H1 (cell line): ENCODE measurements around the gene JAKMIP3. TPM values are rescaled to one million over a fixed set of nuclear protein-coding genes. Genes with fewer than 3 reads are reported as not detected.

Source experiments
- CTCF ChIA-PET: fragments of 300-600 bp; sonication (Branson Sonifier 250); formaldehyde crosslinking; loops from one replicate; lab custom pipeline; 2021; ENCODE audit not compliant: partially characterized antibody; lab: Charles Lee
- POLR2A ChIA-PET: fragments of 300-600 bp; sonication (Branson Sonifier 250); formaldehyde crosslinking; loops from one replicate; lab custom pipeline; 2021; ENCODE audit warnings: inconsistent platforms; ENCODE audit not compliant: partially characterized antibody; lab: Charles Lee
- DNase-seq, 2 experiments: peaks; one replicate each; pipeline versions ENCODE4 v3.0.0 to v3.0.0-alpha.2; 2010 to 2022; ENCODE audit warnings: low spot score in 2 of 2, low read depth in 1 of 2, mixed read lengths in 1 of 2
- FAIRE-seq: peaks from 2 replicates; lab custom pipeline; 2011; peaks lifted over from hg19 to GRCh38; lab: Jason Lieb, UNC
- H2AFZ ChIP-seq: 2 replicates; pipeline ENCODE4 v1.8.1; 2012; ENCODE audit warnings: low read length, inconsistent platforms
- H2AK5ac ChIP-seq: 2 replicates; pipeline ENCODE4 v1.6.1; 2013; ENCODE audit warnings: low read depth, low read length
- H2BK120ac ChIP-seq: replicated peaks from 2 replicates; pipeline ENCODE3; 2013; ENCODE audit warnings: low read depth, low read length, inconsistent platforms
- H2BK12ac ChIP-seq: 2 replicates; pipeline ENCODE4 v1.6.1; 2013; ENCODE audit warnings: low read depth, low read length
- H2BK15ac ChIP-seq: 2 replicates; pipeline ENCODE4 v1.6.1; 2013; ENCODE audit warnings: low read length
- H2BK20ac ChIP-seq: 2 replicates; pipeline ENCODE4 v1.6.1; 2013; ENCODE audit warnings: low read length
- H2BK5ac ChIP-seq: 2 replicates; pipeline ENCODE4 v1.6.1; 2013; ENCODE audit warnings: low read depth, low read length
- H3K14ac ChIP-seq: 2 replicates; pipeline ENCODE4 v1.6.1; 2013; ENCODE audit warnings: inconsistent platforms; ENCODE audit not compliant: insufficient read length
- H3K18ac ChIP-seq: 2 replicates; pipeline ENCODE4 v1.6.1; 2013; ENCODE audit warnings: low read length; ENCODE audit errors: extremely low read depth
- H3K23ac ChIP-seq: 2 replicates; pipeline ENCODE4 v1.6.1; 2013; ENCODE audit warnings: inconsistent platforms; ENCODE audit not compliant: insufficient read length
- H3K23me2 ChIP-seq: 2 replicates; pipeline ENCODE4 v1.6.1; 2013; ENCODE audit warnings: low read depth, low read length
- H3K27ac ChIP-seq: 2 replicates; pipeline ENCODE4 v1.6.1; 2011; ENCODE audit warnings: low read depth, low read length, inconsistent platforms
- H3K27me3 ChIP-seq, 4 experiments: replicated peaks in 1 of 4; 1 replicate in 1 of 4; 2 replicates in 3 of 4; pipeline versions ENCODE4 v1.6.1 to v1.8.1; 2011 to 2013; ENCODE audit warnings: low read length in 3 of 4, mild to moderate bottlenecking in 3 of 4, inconsistent platforms in 2 of 4, mixed read lengths in 2 of 4, moderate library complexity in 1 of 4; ENCODE audit not compliant: control insufficient read depth in 3 of 4, insufficient read depth in 3 of 4; ENCODE audit errors: extremely low read depth in 1 of 4
- H3K36me3 ChIP-seq, 4 experiments: 2 replicates each; pipeline versions ENCODE4 v1.6.1 to v1.8.1; 2011 to 2013; ENCODE audit warnings: mild to moderate bottlenecking in 4 of 4, low read length in 3 of 4, moderate library complexity in 2 of 4, control low read depth in 1 of 4, inconsistent platforms in 1 of 4; ENCODE audit not compliant: insufficient read depth in 4 of 4, control insufficient read depth in 2 of 4
- H3K4ac ChIP-seq: replicated peaks from 2 replicates; pipeline ENCODE3; 2013; ENCODE audit warnings: low read length, low read depth, mixed read lengths, inconsistent platforms; ENCODE audit not compliant: insufficient read length
- H3K4me1 ChIP-seq, 4 experiments: replicated peaks in 1 of 4; 1 replicate in 1 of 4; 2 replicates in 3 of 4; pipeline versions ENCODE4 v1.6.1 to v1.8.1; 2011 to 2013; ENCODE audit warnings: low read length in 3 of 4, inconsistent platforms in 2 of 4, mixed read lengths in 1 of 4; ENCODE audit not compliant: insufficient read depth in 4 of 4, control insufficient read depth in 3 of 4
- H3K4me2 ChIP-seq, 2 experiments: 2 replicates each; pipeline versions ENCODE4 v1.6.1 to v1.8.1; 2011 to 2013; ENCODE audit warnings: low read depth in 2 of 2, low read length in 2 of 2, control low read depth in 1 of 2, inconsistent platforms in 1 of 2, mild to moderate bottlenecking in 1 of 2; ENCODE audit not compliant: insufficient read depth in 1 of 2
- H3K4me3 ChIP-seq, 4 experiments: fragments of 200-600, 300-600 bp in 1 of 4; sonication (generic), shearing (Covaris generic), sonication (Bioruptor Twin) in 1 of 4; 2 replicates each; pipeline versions ENCODE4 v1.5.1 to v1.8.1; 2011 to 2016; ENCODE audit warnings: low read length in 4 of 4, low read depth in 3 of 4, control low read depth in 2 of 4, inconsistent platforms in 2 of 4, mild to moderate bottlenecking in 2 of 4, mixed read lengths in 1 of 4, moderate library complexity in 1 of 4; ENCODE audit not compliant: insufficient read depth in 2 of 4; ENCODE audit errors: extremely low read depth in 1 of 4
- H3K56ac ChIP-seq: replicated peaks from 2 replicates; pipeline ENCODE3; 2013; ENCODE audit warnings: low read depth, mild to moderate bottlenecking, mixed read lengths, low read length, inconsistent platforms; ENCODE audit not compliant: insufficient read length
- H3K79me1 ChIP-seq: 2 replicates; pipeline ENCODE4 v1.6.1; 2013; ENCODE audit warnings: low read depth, low read length, control low read depth
- H3K79me2 ChIP-seq, 2 experiments: 2 replicates each; pipeline versions ENCODE4 v1.6.1 to v1.8.1; 2012 to 2013; ENCODE audit warnings: low read length in 2 of 2, mild to moderate bottlenecking in 2 of 2, inconsistent platforms in 1 of 2; ENCODE audit not compliant: insufficient read depth in 2 of 2, control insufficient read depth in 1 of 2
- H3K9ac ChIP-seq, 4 experiments: replicated peaks in 1 of 4; 1 replicate in 1 of 4; 2 replicates in 3 of 4; pipeline versions ENCODE4 v1.6.1 to v1.8.1; 2011 to 2013; ENCODE audit warnings: low read depth in 3 of 4, low read length in 3 of 4, control low read depth in 2 of 4, mild to moderate bottlenecking in 2 of 4, moderate library complexity in 2 of 4, inconsistent platforms in 1 of 4; ENCODE audit errors: extremely low read depth in 1 of 4
- H3K9me3 ChIP-seq, 2 experiments: 2 replicates each; pipeline versions ENCODE4 v1.6.1 to v1.8.1; 2012 to 2013; ENCODE audit warnings: mild to moderate bottlenecking in 2 of 2, moderate library complexity in 2 of 2, control low read depth in 1 of 2, inconsistent platforms in 1 of 2, low read depth in 1 of 2, low read length in 1 of 2, mixed read lengths in 1 of 2; ENCODE audit not compliant: insufficient read depth in 2 of 2
- H4K20me1 ChIP-seq, 2 experiments: replicated peaks in 1 of 2; 2 replicates each; pipeline versions ENCODE3 to v1.8.1; 2011 to 2013; ENCODE audit warnings: inconsistent platforms in 2 of 2, low read length in 2 of 2, mild to moderate bottlenecking in 1 of 2; ENCODE audit not compliant: insufficient read depth in 2 of 2, control insufficient read depth in 1 of 2
- H4K5ac ChIP-seq: 2 replicates; pipeline ENCODE4 v1.6.1; 2013; ENCODE audit warnings: low read length, low read depth, mixed read lengths, inconsistent platforms; ENCODE audit not compliant: insufficient read length
- H4K8ac ChIP-seq: 2 replicates; pipeline ENCODE4 v1.8.0; 2013; ENCODE audit warnings: mild to moderate bottlenecking, moderate library complexity, low read length, inconsistent platforms; ENCODE audit not compliant: insufficient read depth; ENCODE audit errors: extremely low read depth
- H4K91ac ChIP-seq: replicated peaks from 2 replicates; pipeline ENCODE3; 2013; ENCODE audit warnings: low read length, mixed read lengths, inconsistent platforms; ENCODE audit not compliant: insufficient read length
- ASH2L ChIP-seq: fragments of 200-600, 300-600 bp; sonication (generic); IDR thresholded peaks from one replicate; pipeline ENCODE4 v1.7.1; 2017; ENCODE audit warnings: low read length
- CBX8 ChIP-seq: fragments of 300-800, 300-1000 bp; sonication (generic); IDR thresholded peaks from 2 replicates; pipeline ENCODE4 v1.7.1; 2016; ENCODE audit warnings: low read depth, low read length, borderline replicate concordance
- CHD2 ChIP-seq: IDR thresholded peaks from 2 replicates; pipeline ENCODE4 v1.6.1; 2012; ENCODE audit warnings: low read length, improper control_type of control experiment
- E2F6 ChIP-seq: IDR thresholded peaks from 2 replicates; pipeline ENCODE4 v1.6.1; 2012; ENCODE audit warnings: inconsistent platforms
- GTF2F1 ChIP-seq: IDR thresholded peaks from 2 replicates; pipeline ENCODE4 v1.6.1; 2012; ENCODE audit warnings: low read depth, low read length, improper control_type of control experiment, borderline replicate concordance
- HDAC2 ChIP-seq, 2 experiments: fragments of 300-600 bp in 1 of 2; sonication (generic) in 1 of 2; IDR thresholded peaks; 2 replicates each; pipeline ENCODE4 v1.6.1; 2011 to 2012; ENCODE audit warnings: low read depth in 2 of 2, low read length in 2 of 2, mild to moderate bottlenecking in 2 of 2, moderate library complexity in 2 of 2, borderline replicate concordance in 1 of 2, inconsistent platforms in 1 of 2
- JUN ChIP-seq: IDR thresholded peaks from 2 replicates; pipeline ENCODE4 v1.6.1; 2011; ENCODE audit warnings: low read depth, mild to moderate bottlenecking, improper control_type of control experiment, low read length
- KDM5A ChIP-seq: fragments of 200-600 bp; IDR thresholded peaks from 2 replicates; pipeline ENCODE4 v1.7.1; 2012; ENCODE audit warnings: mild to moderate bottlenecking, low read length, inconsistent platforms, mixed read lengths
- NANOG ChIP-seq: IDR thresholded peaks from 2 replicates; pipeline ENCODE4 v1.6.1; 2011; ENCODE audit warnings: low read length, low read depth, mild to moderate bottlenecking, inconsistent platforms; ENCODE audit not compliant: insufficient read depth, poor library complexity, severe bottlenecking
- POLR2AphosphoS5 ChIP-seq: IDR thresholded peaks from 2 replicates; pipeline ENCODE4 v1.6.1; 2011; ENCODE audit warnings: low read depth, low read length
- WGBS, 2 experiments: shearing (Covaris generic) in 1 of 2; methylation state at CpG; one replicate each; pipeline versions ENCODE4 v1.1.6 to v1.1.7; 2013 to 2015; ENCODE audit warnings: low lambda C conversion rate in 2 of 2, mixed read lengths in 2 of 2, inconsistent platforms in 1 of 2, low coverage in 1 of 2, missing lambda C conversion rate in 1 of 2; ENCODE audit not compliant: insufficient replicate concordance in 2 of 2, insufficient coverage in 1 of 2, insufficient read length in 1 of 2; ENCODE audit errors: extremely low coverage in 1 of 2, missing lambda C conversion rate in 1 of 2; 5-methylcytosine and 5-hydroxymethylcytosine counted together
- polyA plus RNA-seq, 7 experiments: library from polyadenylated mRNA; depleted of rRNA in 3 of 7; stranded (reverse) in 5 of 7; unstranded in 2 of 7; fragments of >200 nt in 5 of 7; fragments of 200-250 nt in 2 of 7; gene quantifications; 1 replicate in 5 of 7; 2 replicates in 1 of 7; 4 replicates in 1 of 7; pipeline versions ENCODE4 v1.2.1 to v1.2.3, GENCODE V29; 2011 to 2013; ENCODE audit warnings: missing spikeins in 2 of 7, mixed read lengths in 2 of 7
- total RNA-seq: library from RNA; stranded (reverse); fragmentation: NEBNext Ultra II Directional; extraction: Animal tissue kit (Norgen Biotek cat#: 25700); gene quantifications from 2 replicates; pipeline ENCODE4 v1.2.1, GENCODE V29; 2021

JAKMIP3 gene
- total and polyA plus RNA-seq, 2 of the 8 experiments (the other 6 are each of a cell fraction or from before 2014, with no cell fraction given) = 0.83 to 0.91 TPM

GRCh38 chr10:132104471-132105301, 38.9 kb downstream of the JAKMIP3 start:
- Histone ChIP-seq H3K14ac (no peak overlapping the region), H3K4me3 (no peak overlapping the region), H3K18ac (no peak overlapping the region), H2BK12ac (no peak overlapping the region), H2BK5ac (no peak overlapping the region), H3K79me1 (no peaks in the 10 kb centered on the region; the same call in 1 of the 2 replicates), H3K4me1 (no peaks in the 10 kb centered on the region; a peak in 1 of 7 replicates), H3K79me2 (no peaks in the 10 kb centered on the region), H2BK15ac (no peak overlapping the region), H3K36me3 (no peaks in the 10 kb centered on the region), H3K27ac (no peak overlapping the region), H3K9me3 (no peaks in the 10 kb centered on the region), H4K20me1 (peaks cover 0 to 1% of the 10 kb centered on the region in 2 experiments), H3K27me3 (no peaks in the 10 kb centered on the region), H4K5ac (no peak overlapping the region), H2BK20ac (no peak overlapping the region), H3K56ac (no peak overlapping the region), H3K4me2 (no peak overlapping the region), H3K9ac (no peak overlapping the region), H2AFZ (no peak overlapping the region), H3K23me2 (no peaks in the 10 kb centered on the region), H3K23ac (no peak overlapping the region), H2BK120ac (no peak overlapping the region), H4K8ac (0 out of 2 replicates have a peak overlapping the region, but pooled peaks have one; percentile 14), H2AK5ac (no peak overlapping the region), H3K4ac (no peak overlapping the region), H4K91ac (no peak overlapping the region)
- POLR2A ChIA-PET = no interaction called here
- WGBS, 2 experiments = 88% methylated on average over 20 of the region's 27 CpGs; no CpG with 5 or more reads in 1 of the 2 experiments
- CTCF ChIA-PET = interaction anchor here (0.7 to 1.6 kb wide), 7 partner anchors 10 to 207 kb away, joined by 3 to 7 read pairs (median 3); no protein-coding TSS in a partner anchor
- peak in 1 of 2 experiments; percentile 35 for DNase-seq
- FAIRE-seq = no peak
- TF ChIP-seq CHD2 = no peak
- TF ChIP-seq KDM5A = no peak
- no peak for TF ChIP-seq HDAC2 (IDR thresholded peaks at IDR 0.05; ENCODE audit: borderline replicate concordance in 1 of 2, low read depth in 2 of 2, low read length in 2 of 2)
- no peak for TF ChIP-seq GTF2F1
- TF ChIP-seq ASH2L = no peak
- TF ChIP-seq CBX8 = no peak
- no peak for TF ChIP-seq POLR2AphosphoS5
- no peak for TF ChIP-seq JUN
- TF ChIP-seq E2F6 = no peak
- no peak for TF ChIP-seq NANOG
